ENCODE measurements around the gene COCH.
"Not testable (repeated sequence)": the region's sequence is repeated elsewhere in the genome, so short reads cannot be mapped to it uniquely, and the experiment has no call there.

The COCH gene

GRCh38 chr14:30933937-30934336 lies 59.6 kb downstream of the COCH start:
- not testable (repeated sequence) for DNase-seq

- no peak for DNase-seq
Measured at GRCh38 chr14:30935445-30935844, 61.1 kb downstream of the COCH start.

- no peak for DNase-seq
Measured at GRCh38 chr14:30938617-30939016, 64.3 kb downstream of the COCH start.
